H1 (cell line): Measurements from ENCODE around the gene SHOX.

Experiments used
- CHD2 ChIP-seq: IDR thresholded peaks from 2 replicates; pipeline ENCODE4 v1.6.1; 2012; ENCODE audit warnings: low read length, improper control_type of control experiment
- HDAC2 ChIP-seq, 2 experiments: fragments of 300-600 bp in 1 of 2; sonication (generic) in 1 of 2; IDR thresholded peaks; 2 replicates each; pipeline ENCODE4 v1.6.1; 2011 to 2012; ENCODE audit warnings: low read depth in 2 of 2, low read length in 2 of 2, mild to moderate bottlenecking in 2 of 2, moderate library complexity in 2 of 2, borderline replicate concordance in 1 of 2, inconsistent platforms in 1 of 2
- MAFK ChIP-seq: IDR thresholded peaks from 2 replicates; pipeline ENCODE4 v1.6.1; 2012; ENCODE audit warnings: low read depth, mild to moderate bottlenecking, improper control_type of control experiment, low read length
- POLR2A ChIP-seq, 2 experiments: IDR thresholded peaks; 1 replicate in 1 of 2; 2 replicates in 1 of 2; pipeline ENCODE4 v1.6.1; 2011; ENCODE audit warnings: low read depth in 2 of 2, low read length in 2 of 2, mild to moderate bottlenecking in 2 of 2; ENCODE audit errors: control extremely low read depth in 1 of 2
- RAD21 ChIP-seq, 2 experiments: IDR thresholded peaks in 1 of 2; conservative IDR thresholded peaks in 1 of 2; 2 replicates each; pipeline ENCODE4 v1.6.1; 2011; ENCODE audit warnings: low read depth in 2 of 2, low read length in 2 of 2, improper control_type of control experiment in 1 of 2, inconsistent platforms in 1 of 2, mild to moderate bottlenecking in 1 of 2, moderate library complexity in 1 of 2
- RBBP5 ChIP-seq: IDR thresholded peaks from 2 replicates; pipeline ENCODE4 v1.7.1; 2012; ENCODE audit warnings: low read depth, mild to moderate bottlenecking, inconsistent platforms, low read length, moderate library complexity, borderline replicate concordance
- RNF2 ChIP-seq: fragments of 200-900, 300-1000 bp; sonication (generic); IDR thresholded peaks from 2 replicates; pipeline ENCODE4 v1.7.1; 2016; ENCODE audit warnings: borderline replicate concordance, low read depth, mild to moderate bottlenecking, antibody characterized with exemption, low read length; ENCODE audit not compliant: poor library complexity, severe bottlenecking; ENCODE audit errors: missing control alignments
- SIN3A ChIP-seq, 2 experiments: IDR thresholded peaks in 1 of 2; conservative IDR thresholded peaks in 1 of 2; 2 replicates each; pipeline ENCODE4 v1.6.1; 2011 to 2012; ENCODE audit warnings: low read length in 2 of 2, improper control_type of control experiment in 1 of 2, low read depth in 1 of 2, mild to moderate bottlenecking in 1 of 2
- SP2 ChIP-seq: IDR thresholded peaks from 2 replicates; pipeline ENCODE4 v1.6.1; 2012; ENCODE audit warnings: mild to moderate bottlenecking, low read length, inconsistent platforms
- SUZ12 ChIP-seq: fragments of 200-600 bp; sonication (generic); IDR thresholded peaks from 2 replicates; pipeline ENCODE4 v1.6.1; 2012; ENCODE audit warnings: mild to moderate bottlenecking, inconsistent platforms, low read length, moderate library complexity, mixed read lengths
- TAF7 ChIP-seq: optimal IDR thresholded peaks from 2 replicates; pipeline ENCODE3; 2011; ENCODE audit warnings: low read depth, mild to moderate bottlenecking, inconsistent platforms, low read length, moderate library complexity, borderline replicate concordance
- YY1 ChIP-seq: IDR thresholded peaks from 2 replicates; pipeline ENCODE4 v1.6.1; 2011; ENCODE audit warnings: low read depth, mild to moderate bottlenecking, low read length
- TF ChIP-seq, protein P1 (sequence below), 3 experiments: IDR thresholded peaks; 1 replicate in 2 of 3; 2 replicates in 1 of 3; pipeline versions ENCODE4 v1.5.1 to v1.6.1; 2011; ENCODE audit warnings: low read length in 3 of 3, mild to moderate bottlenecking in 3 of 3, inconsistent platforms in 2 of 3, low read depth in 1 of 3, moderate library complexity in 1 of 3; ENCODE audit not compliant: insufficient read depth in 1 of 3; ENCODE audit errors: control extremely low read depth in 1 of 3
- TF ChIP-seq, protein P2 (sequence below): fragments of 300-600 bp; sonication (generic); IDR thresholded peaks from 2 replicates; pipeline ENCODE4 v1.7.1; 2012; ENCODE audit warnings: low read length, moderate library complexity, mild to moderate bottlenecking, inconsistent platforms; ENCODE audit not compliant: insufficient replicate concordance

DNA sequence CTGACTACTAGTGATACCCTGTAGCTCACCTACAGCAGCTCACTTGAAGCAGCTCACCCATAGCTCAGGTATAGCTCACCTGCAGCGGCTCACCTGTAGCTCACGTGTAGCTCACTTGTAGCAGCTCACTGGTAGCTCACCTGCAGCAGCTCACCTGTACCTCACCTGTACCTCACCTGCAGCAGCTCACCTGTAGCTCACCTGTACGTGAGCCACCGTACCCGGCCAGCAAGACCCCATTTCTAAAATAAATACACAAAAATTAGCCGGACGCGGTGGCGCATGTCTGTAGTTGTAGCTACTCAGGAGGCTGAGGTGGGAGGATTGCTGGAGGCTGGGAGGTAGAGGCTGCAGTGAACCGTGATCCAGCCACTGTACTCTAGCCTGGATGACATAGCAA lies 30.6 kb downstream of the SHOX start:
- no peak for TF ChIP-seq RAD21 (IDR thresholded peaks at IDR 0.05 in 1 of 2, conservative IDR thresholded peaks at IDR 0.05 in 1 of 2; ENCODE audit: low read depth in 2 of 2, low read length in 2 of 2)
- TF ChIP-seq RNF2 = no peak
- no peak for TF ChIP-seq POLR2A (IDR thresholded peaks at IDR 0.05; ENCODE audit: control extremely low read depth in 1 of 2, low read depth in 2 of 2, low read length in 2 of 2)
- TF ChIP-seq SP2 = no peak
- TF ChIP-seq, protein P1, sequence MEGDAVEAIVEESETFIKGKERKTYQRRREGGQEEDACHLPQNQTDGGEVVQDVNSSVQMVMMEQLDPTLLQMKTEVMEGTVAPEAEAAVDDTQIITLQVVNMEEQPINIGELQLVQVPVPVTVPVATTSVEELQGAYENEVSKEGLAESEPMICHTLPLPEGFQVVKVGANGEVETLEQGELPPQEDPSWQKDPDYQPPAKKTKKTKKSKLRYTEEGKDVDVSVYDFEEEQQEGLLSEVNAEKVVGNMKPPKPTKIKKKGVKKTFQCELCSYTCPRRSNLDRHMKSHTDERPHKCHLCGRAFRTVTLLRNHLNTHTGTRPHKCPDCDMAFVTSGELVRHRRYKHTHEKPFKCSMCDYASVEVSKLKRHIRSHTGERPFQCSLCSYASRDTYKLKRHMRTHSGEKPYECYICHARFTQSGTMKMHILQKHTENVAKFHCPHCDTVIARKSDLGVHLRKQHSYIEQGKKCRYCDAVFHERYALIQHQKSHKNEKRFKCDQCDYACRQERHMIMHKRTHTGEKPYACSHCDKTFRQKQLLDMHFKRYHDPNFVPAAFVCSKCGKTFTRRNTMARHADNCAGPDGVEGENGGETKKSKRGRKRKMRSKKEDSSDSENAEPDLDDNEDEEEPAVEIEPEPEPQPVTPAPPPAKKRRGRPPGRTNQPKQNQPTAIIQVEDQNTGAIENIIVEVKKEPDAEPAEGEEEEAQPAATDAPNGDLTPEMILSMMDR (IDR thresholded peaks at IDR 0.05; ENCODE audit: control extremely low read depth in 1 of 3, insufficient read depth in 1 of 3, low read depth in 1 of 3, low read length in 3 of 3) = no peak
- no peak for TF ChIP-seq TAF7
- TF ChIP-seq, protein P2, sequence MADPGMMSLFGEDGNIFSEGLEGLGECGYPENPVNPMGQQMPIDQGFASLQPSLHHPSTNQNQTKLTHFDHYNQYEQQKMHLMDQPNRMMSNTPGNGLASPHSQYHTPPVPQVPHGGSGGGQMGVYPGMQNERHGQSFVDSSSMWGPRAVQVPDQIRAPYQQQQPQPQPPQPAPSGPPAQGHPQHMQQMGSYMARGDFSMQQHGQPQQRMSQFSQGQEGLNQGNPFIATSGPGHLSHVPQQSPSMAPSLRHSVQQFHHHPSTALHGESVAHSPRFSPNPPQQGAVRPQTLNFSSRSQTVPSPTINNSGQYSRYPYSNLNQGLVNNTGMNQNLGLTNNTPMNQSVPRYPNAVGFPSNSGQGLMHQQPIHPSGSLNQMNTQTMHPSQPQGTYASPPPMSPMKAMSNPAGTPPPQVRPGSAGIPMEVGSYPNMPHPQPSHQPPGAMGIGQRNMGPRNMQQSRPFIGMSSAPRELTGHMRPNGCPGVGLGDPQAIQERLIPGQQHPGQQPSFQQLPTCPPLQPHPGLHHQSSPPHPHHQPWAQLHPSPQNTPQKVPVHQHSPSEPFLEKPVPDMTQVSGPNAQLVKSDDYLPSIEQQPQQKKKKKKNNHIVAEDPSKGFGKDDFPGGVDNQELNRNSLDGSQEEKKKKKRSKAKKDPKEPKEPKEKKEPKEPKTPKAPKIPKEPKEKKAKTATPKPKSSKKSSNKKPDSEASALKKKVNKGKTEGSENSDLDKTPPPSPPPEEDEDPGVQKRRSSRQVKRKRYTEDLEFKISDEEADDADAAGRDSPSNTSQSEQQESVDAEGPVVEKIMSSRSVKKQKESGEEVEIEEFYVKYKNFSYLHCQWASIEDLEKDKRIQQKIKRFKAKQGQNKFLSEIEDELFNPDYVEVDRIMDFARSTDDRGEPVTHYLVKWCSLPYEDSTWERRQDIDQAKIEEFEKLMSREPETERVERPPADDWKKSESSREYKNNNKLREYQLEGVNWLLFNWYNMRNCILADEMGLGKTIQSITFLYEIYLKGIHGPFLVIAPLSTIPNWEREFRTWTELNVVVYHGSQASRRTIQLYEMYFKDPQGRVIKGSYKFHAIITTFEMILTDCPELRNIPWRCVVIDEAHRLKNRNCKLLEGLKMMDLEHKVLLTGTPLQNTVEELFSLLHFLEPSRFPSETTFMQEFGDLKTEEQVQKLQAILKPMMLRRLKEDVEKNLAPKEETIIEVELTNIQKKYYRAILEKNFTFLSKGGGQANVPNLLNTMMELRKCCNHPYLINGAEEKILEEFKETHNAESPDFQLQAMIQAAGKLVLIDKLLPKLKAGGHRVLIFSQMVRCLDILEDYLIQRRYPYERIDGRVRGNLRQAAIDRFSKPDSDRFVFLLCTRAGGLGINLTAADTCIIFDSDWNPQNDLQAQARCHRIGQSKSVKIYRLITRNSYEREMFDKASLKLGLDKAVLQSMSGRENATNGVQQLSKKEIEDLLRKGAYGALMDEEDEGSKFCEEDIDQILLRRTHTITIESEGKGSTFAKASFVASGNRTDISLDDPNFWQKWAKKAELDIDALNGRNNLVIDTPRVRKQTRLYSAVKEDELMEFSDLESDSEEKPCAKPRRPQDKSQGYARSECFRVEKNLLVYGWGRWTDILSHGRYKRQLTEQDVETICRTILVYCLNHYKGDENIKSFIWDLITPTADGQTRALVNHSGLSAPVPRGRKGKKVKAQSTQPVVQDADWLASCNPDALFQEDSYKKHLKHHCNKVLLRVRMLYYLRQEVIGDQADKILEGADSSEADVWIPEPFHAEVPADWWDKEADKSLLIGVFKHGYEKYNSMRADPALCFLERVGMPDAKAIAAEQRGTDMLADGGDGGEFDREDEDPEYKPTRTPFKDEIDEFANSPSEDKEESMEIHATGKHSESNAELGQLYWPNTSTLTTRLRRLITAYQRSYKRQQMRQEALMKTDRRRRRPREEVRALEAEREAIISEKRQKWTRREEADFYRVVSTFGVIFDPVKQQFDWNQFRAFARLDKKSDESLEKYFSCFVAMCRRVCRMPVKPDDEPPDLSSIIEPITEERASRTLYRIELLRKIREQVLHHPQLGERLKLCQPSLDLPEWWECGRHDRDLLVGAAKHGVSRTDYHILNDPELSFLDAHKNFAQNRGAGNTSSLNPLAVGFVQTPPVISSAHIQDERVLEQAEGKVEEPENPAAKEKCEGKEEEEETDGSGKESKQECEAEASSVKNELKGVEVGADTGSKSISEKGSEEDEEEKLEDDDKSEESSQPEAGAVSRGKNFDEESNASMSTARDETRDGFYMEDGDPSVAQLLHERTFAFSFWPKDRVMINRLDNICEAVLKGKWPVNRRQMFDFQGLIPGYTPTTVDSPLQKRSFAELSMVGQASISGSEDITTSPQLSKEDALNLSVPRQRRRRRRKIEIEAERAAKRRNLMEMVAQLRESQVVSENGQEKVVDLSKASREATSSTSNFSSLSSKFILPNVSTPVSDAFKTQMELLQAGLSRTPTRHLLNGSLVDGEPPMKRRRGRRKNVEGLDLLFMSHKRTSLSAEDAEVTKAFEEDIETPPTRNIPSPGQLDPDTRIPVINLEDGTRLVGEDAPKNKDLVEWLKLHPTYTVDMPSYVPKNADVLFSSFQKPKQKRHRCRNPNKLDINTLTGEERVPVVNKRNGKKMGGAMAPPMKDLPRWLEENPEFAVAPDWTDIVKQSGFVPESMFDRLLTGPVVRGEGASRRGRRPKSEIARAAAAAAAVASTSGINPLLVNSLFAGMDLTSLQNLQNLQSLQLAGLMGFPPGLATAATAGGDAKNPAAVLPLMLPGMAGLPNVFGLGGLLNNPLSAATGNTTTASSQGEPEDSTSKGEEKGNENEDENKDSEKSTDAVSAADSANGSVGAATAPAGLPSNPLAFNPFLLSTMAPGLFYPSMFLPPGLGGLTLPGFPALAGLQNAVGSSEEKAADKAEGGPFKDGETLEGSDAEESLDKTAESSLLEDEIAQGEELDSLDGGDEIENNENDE = no peak
- no peak for TF ChIP-seq CHD2
- TF ChIP-seq RBBP5 = no peak
- no peak for TF ChIP-seq HDAC2 (IDR thresholded peaks at IDR 0.05; ENCODE audit: borderline replicate concordance in 1 of 2, low read depth in 2 of 2, low read length in 2 of 2)
- TF ChIP-seq SIN3A (conservative IDR thresholded peaks at IDR 0.05 in 1 of 2, IDR thresholded peaks at IDR 0.05 in 1 of 2; ENCODE audit: low read depth in 1 of 2, low read length in 2 of 2) = no peak
- no peak for TF ChIP-seq SUZ12
- TF ChIP-seq YY1 = no peak
- TF ChIP-seq MAFK = no peak
